Cardiac muscle cell (in vitro differentiated cells and primary cell): ENCODE measurements around the gene ABCF2. TPM values are rescaled to one million over a fixed set of nuclear protein-coding genes. Genes with fewer than 3 reads are reported as not detected.

Source experiments
- DNase-seq, 2 donors: peaks; one replicate each; pipeline versions ENCODE4 v3.0.0 to v3.0.0-alpha.2; 2010 to 2017; ENCODE audit warnings: low read depth in 1 of 2, low spot score in 1 of 2
- H3K27ac ChIP-seq: fragments of 200-600 bp; sonication (generic); 2 replicates; pipeline ENCODE4 v1.5.1; 2016
- H3K27me3 ChIP-seq: fragments of 200-600 bp; sonication (generic); 2 replicates; pipeline ENCODE4 v1.6.0; 2016; ENCODE audit warnings: control low read depth
- H3K36me3 ChIP-seq: fragments of 200-600 bp; sonication (generic); 2 replicates; pipeline ENCODE4 v1.5.1; 2016; ENCODE audit warnings: control low read depth
- H3K4me1 ChIP-seq: fragments of 200-600 bp; sonication (generic); 2 replicates; pipeline ENCODE4 v1.8.1; 2017; ENCODE audit warnings: low read depth, mild to moderate bottlenecking, mixed run types
- H3K4me3 ChIP-seq: fragments of 200-600 bp; sonication (generic); 2 replicates; pipeline ENCODE4 v1.5.1; 2016; ENCODE audit warnings: mild to moderate bottlenecking
- H3K9me3 ChIP-seq: fragments of 200-600 bp; sonication (generic); 2 replicates; pipeline ENCODE4 v1.5.1; 2017; ENCODE audit warnings: low read depth, mild to moderate bottlenecking, control low read depth
- CTCF ChIP-seq: IDR thresholded peaks from 2 replicates; pipeline ENCODE4 v1.5.1; 2012; ENCODE audit warnings: low read depth, mild to moderate bottlenecking, low read length
- polyA plus RNA-seq: library from polyadenylated mRNA; unstranded; fragments of >200 nt; fragmentation: Nextera tagmentation; extraction: Ambion mirVana; gene quantifications from 2 replicates; pipeline ENCODE4 v1.2.1, GENCODE V29; 2016
- total RNA-seq: library from RNA; depleted of rRNA; stranded (reverse); fragments of >200 nt; gene quantifications from 2 replicates; pipeline ENCODE4 v1.2.3, GENCODE V29; 2016

ABCF2 gene
- total and polyA plus RNA-seq, 2 experiments from 2014 or later: 32.7 to 34.3 TPM

- H3K27me3 ChIP-seq: no peaks in the 10 kb centered on the region
- H3K9me3 ChIP-seq: no peaks in the 10 kb centered on the region
- TF ChIP-seq CTCF: no peak
- H3K4me1 ChIP-seq: no peaks in the 10 kb centered on the region
- no peak overlapping the region for H3K27ac ChIP-seq
- no peak for DNase-seq
- no peak overlapping the region for H3K4me3 ChIP-seq
- peaks cover 52% of the 10 kb centered on the region for H3K36me3 ChIP-seq
These were observed 11.6 kb downstream of the ABCF2 start for GRCh38 chr7:151215396-151215795.

GRCh38 chr7:151213826-151214225, 13.2 kb downstream of the ABCF2 start:
- DNase-seq: no peak
- no peaks in the 10 kb centered on the region for H3K4me1 ChIP-seq
- no peak overlapping the region for H3K4me3 ChIP-seq
- H3K9me3 ChIP-seq: no peaks in the 10 kb centered on the region
- peaks cover 45% of the 10 kb centered on the region for H3K36me3 ChIP-seq
- no peaks in the 10 kb centered on the region for H3K27me3 ChIP-seq
- no peak for TF ChIP-seq CTCF
- H3K27ac ChIP-seq: no peak overlapping the region

GRCh38 chr7:151212626-151213025, 14.4 kb downstream of the ABCF2 start:
- H3K4me1 ChIP-seq: no peaks in the 10 kb centered on the region
- no peak overlapping the region for H3K27ac ChIP-seq
- H3K4me3 ChIP-seq: no peak overlapping the region
- no peak for TF ChIP-seq CTCF
- peaks cover 34% of the 10 kb centered on the region for H3K36me3 ChIP-seq
- no peaks in the 10 kb centered on the region for H3K9me3 ChIP-seq
- DNase-seq: no peak
- H3K27me3 ChIP-seq: no peaks in the 10 kb centered on the region

- no peak for DNase-seq
These were observed 15.7 kb downstream of the ABCF2 start for GRCh38 chr7:151211155-151211772.

GRCh38 chr7:151210087-151210854, 16.7 kb downstream of the ABCF2 start, which contains the start of gene H2BK1:
H2BK1 (minus strand) TSS chr7:151210488; CDS start chr7:151210318, 170 bp downstream.
- TF ChIP-seq CTCF: no peak
- H3K4me3 ChIP-seq: no peak within 1 kb of the TSS
- no peaks in the 10 kb centered on the region for H3K27me3 ChIP-seq
- no peaks in the 10 kb centered on the region for H3K9me3 ChIP-seq
- DNase-seq: no peak
- peaks cover 13% of the 10 kb centered on the region for H3K36me3 ChIP-seq
- no peak within 1 kb of the TSS for H3K27ac ChIP-seq
- H3K4me1 ChIP-seq: peaks cover 4% of the 10 kb centered on the region

More at GRCh38 chr7:151211155-151211772, 15.7 kb downstream of the ABCF2 start:
- Histone ChIP-seq H3K4me1 (peaks cover 4% of the 10 kb centered on the region), H3K9me3 (no peaks in the 10 kb centered on the region), H3K27ac (no peak overlapping the region), H3K27me3 (no peaks in the 10 kb centered on the region), H3K4me3 (no peak overlapping the region), H3K36me3 (peaks cover 23% of the 10 kb centered on the region)
- no peak for TF ChIP-seq CTCF
